Peyer's patch (tissue), 4 donors: ENCODE measurements around the gene ALKBH2. TPM values are rescaled to one million over a fixed set of nuclear protein-coding genes. Genes with fewer than 3 reads are reported as not detected.
"Not testable (repeated sequence)": the region's sequence is repeated elsewhere in the genome, so short reads cannot be mapped to it uniquely, and the experiment has no call there.

Source experiments
- DNase-seq, 3 donors: peaks; one replicate each; pipeline ENCODE4 v3.0.0-alpha.2; 2017 to 2019
- H3K27ac ChIP-seq, 4 donors: fragments of 200-600 bp; sonication (generic); one replicate each; pipeline ENCODE4 v1.5.1; 2016 to 2019
- H3K27me3 ChIP-seq, 2 donors: fragments of 200-600 bp; sonication (generic); one replicate each; pipeline ENCODE4 v1.5.1; 2019
- H3K36me3 ChIP-seq, 3 donors: fragments of 200-600 bp; sonication (generic); one replicate each; pipeline ENCODE4 v1.5.1; 2016 to 2019
- H3K4me1 ChIP-seq, 4 donors: fragments of 200-600 bp; sonication (generic); one replicate each; pipeline ENCODE4 v1.5.1; 2016 to 2019
- H3K4me3 ChIP-seq, 4 donors: fragments of 200-600 bp; sonication (generic); 1 replicate in 3 of 4; 2 replicates in 1 of 4; pipeline ENCODE4 v1.5.1; 2016 to 2019; ENCODE audit warnings: mild to moderate bottlenecking in 1 of 4
- H3K9me3 ChIP-seq, 4 donors: fragments of 200-600 bp; sonication (generic); one replicate each; pipeline ENCODE4 v1.5.1; 2016 to 2019; ENCODE audit warnings: mild to moderate bottlenecking in 1 of 4
- CTCF ChIP-seq, 6 experiments: fragments of 450-650 bp in 4 of 6; fragments of 200-600 bp in 2 of 6; sonication (generic) in 1 of 6; IDR thresholded peaks; one replicate each; pipeline ENCODE4 v1.5.1; 2017 to 2019; ENCODE audit warnings: antibody characterized with exemption in 6 of 6, mild to moderate bottlenecking in 3 of 6, moderate library complexity in 1 of 6
- POLR2A ChIP-seq, 2 donors: fragments of 450-650 bp; IDR thresholded peaks; one replicate each; pipeline ENCODE4 v1.5.1; 2017; ENCODE audit warnings: antibody characterized with exemption in 2 of 2, mild to moderate bottlenecking in 2 of 2, moderate library complexity in 2 of 2
- total RNA-seq, 4 donors: library from RNA; depleted of rRNA; stranded (reverse); fragments of >200 nt; gene quantifications; one replicate each; pipeline ENCODE4 v1.1.0, GENCODE V29; 2016

ALKBH2 gene
- total RNA-seq, 4 donors from 2014 or later, result 5.2 to 26.4 (median 7.3) TPM

GRCh38 chr12:109056891-109057290 is 36.4 kb downstream of the ALKBH2 start:
- Histone ChIP-seq H3K4me1 (peaks cover 0 to 13% (median 0%) of the 10 kb centered on the region in 4 donors), H3K27ac (no peak overlapping the region), H3K9me3 (no peaks in the 10 kb centered on the region), H3K4me3 (no peak overlapping the region), H3K36me3 (peaks cover 0 to 34% (median 0%) of the 10 kb centered on the region in 3 donors), H3K27me3 (no peaks in the 10 kb centered on the region)
- DNase-seq, result no peak
- TF ChIP-seq CTCF (IDR thresholded peaks at IDR 0.05), result no peak
- TF ChIP-seq POLR2A (IDR thresholded peaks at IDR 0.05), result no peak

GRCh38 chr12:109054520-109054919 is 38.8 kb downstream of the ALKBH2 start:
- peaks cover 0 to 19% (median 0%) of the 10 kb centered on the region in 3 donors for H3K36me3 ChIP-seq
- H3K27me3 ChIP-seq, result no peaks in the 10 kb centered on the region
- H3K4me3 ChIP-seq, result peak overlapping the region in 1 of 4 donors; percentile 97
- H3K27ac ChIP-seq, result peak overlapping the region; percentile 18 to 94 (median 87)
- no peaks in the 10 kb centered on the region for H3K9me3 ChIP-seq
- TF ChIP-seq POLR2A (IDR thresholded peaks at IDR 0.05) (no peak), CTCF (IDR thresholded peaks at IDR 0.05) (no peak)
- H3K4me1 ChIP-seq, result peaks cover 0 to 14% (median 0%) of the 10 kb centered on the region in 4 donors
- DNase-seq, result no peak

GRCh38 chr12:109054124-109054513 is 39.2 kb downstream of the ALKBH2 start:
- H3K4me3 ChIP-seq, result peak overlapping the region in 3 of 4 donors; percentile 61 to 97 (median 71)
- not testable (repeated sequence) for DNase-seq, H3K9me3 ChIP-seq, H3K27me3 ChIP-seq
- peak overlapping the region; percentile 85 to 94 (median 88) for H3K27ac ChIP-seq
- H3K36me3 ChIP-seq, result peaks cover 0 to 15% (median 0%) of the 10 kb centered on the region in 3 donors
- peaks cover 0 to 14% (median 0%) of the 10 kb centered on the region in 4 donors for H3K4me1 ChIP-seq

- Histone ChIP-seq H3K27ac (peak overlapping the region; percentile 85 to 94 (median 88)), H3K36me3 (peaks cover 0 to 9% (median 0%) of the 10 kb centered on the region in 3 donors), H3K4me1 (peaks cover 0 to 14% (median 0%) of the 10 kb centered on the region in 4 donors), H3K4me3 (peak overlapping the region; percentile 61 to 97 (median 83)), H3K27me3 (no peaks in the 10 kb centered on the region), H3K9me3 (no peaks in the 10 kb centered on the region)
- TF ChIP-seq CTCF (IDR thresholded peaks at IDR 0.05) (no peak), POLR2A (IDR thresholded peaks at IDR 0.05) (peak in 1 of 2 donors; percentile 32)
- no peak for DNase-seq
Observed at GRCh38 chr12:109053382-109054123, 39.7 kb downstream of the ALKBH2 start.

GRCh38 chr12:109052414-109053323 is 40.6 kb downstream of the ALKBH2 start, which contains the start of gene USP30:
Gene USP30 (plus strand): TSS chr12:109052576. CDS start chr12:109052679, 103 bp downstream.
- H3K4me3 ChIP-seq, result peak within 1 kb of the TSS; percentile 61 to 97 (median 83)
- H3K4me1 ChIP-seq, result peaks cover 0 to 14% (median 0%) of the 10 kb centered on the region in 4 donors
- H3K36me3 ChIP-seq, result peaks cover 0 to under 1% (median 0%) of the 10 kb centered on the region in 3 donors
- H3K27ac ChIP-seq, result peak within 1 kb of the TSS; percentile 85 to 94 (median 88)
- peak; percentile 79 to 92 (median 89) for DNase-seq
- H3K27me3 ChIP-seq, result no peaks in the 10 kb centered on the region
- TF ChIP-seq POLR2A (IDR thresholded peaks at IDR 0.05) (peak; percentile 53), CTCF (IDR thresholded peaks at IDR 0.05) (no peak)
- no peaks in the 10 kb centered on the region for H3K9me3 ChIP-seq
